Prostate gland (tissue), 2 donors: ENCODE data around the gene HSPA5. TPM values are rescaled to one million over a fixed set of nuclear protein-coding genes. Genes with fewer than 3 reads are reported as not detected.
"Not testable (repeated sequence)": the region's sequence is repeated elsewhere in the genome, so short reads cannot be mapped to it uniquely, and the experiment has no call there.

Source experiments
- DNase-seq: peaks from one replicate; pipeline ENCODE4 v3.0.0-alpha.2; 2019; ENCODE audit warnings: low spot score
- H3K27ac ChIP-seq, 2 donors: fragments of 200-600 bp; sonication (generic); 2 replicates each; pipeline ENCODE4 v1.5.1; 2017 to 2019
- H3K27me3 ChIP-seq: fragments of 200-600 bp; sonication (generic); replicated peaks from 2 replicates; pipeline ENCODE4 v1.5.1; 2019; ENCODE audit not compliant: insufficient read depth
- H3K36me3 ChIP-seq, 2 donors: fragments of 200-600 bp; sonication (generic); 1 replicate in 1 of 2; 2 replicates in 1 of 2; pipeline versions ENCODE4 v1.5.1 to v1.8.1; 2017 to 2019
- H3K4me1 ChIP-seq: fragments of 200-600 bp; sonication (generic); replicated peaks from 2 replicates; pipeline ENCODE4 v1.5.1; 2019
- H3K4me3 ChIP-seq, 2 donors: fragments of 200-600 bp; sonication (generic); 2 replicates each; pipeline ENCODE4 v1.5.1; 2017 to 2019
- H3K9me3 ChIP-seq: fragments of 200-600 bp; sonication (generic); 2 replicates; pipeline ENCODE4 v1.5.1; 2017
- POLR2A ChIP-seq: fragments of 450-650 bp; IDR thresholded peaks from one replicate; pipeline ENCODE4 v1.6.1; 2016; ENCODE audit warnings: antibody characterized with exemption, mild to moderate bottlenecking
- POLR2AphosphoS5 ChIP-seq: sonication (generic); formaldehyde crosslinking; IDR thresholded peaks from one replicate; pipeline ENCODE4 v1.6.1; 2017; ENCODE audit warnings: antibody characterized with exemption
- WGBS: methylation state at CpG from one replicate; pipeline ENCODE4 v1.1.5; 2018; 5-methylcytosine and 5-hydroxymethylcytosine counted together
- intact Hi-C: fragments of 100-400 bp; cut with DNase I; formaldehyde crosslinking; loops from one replicate; pipeline ENCODE4 v1.14.2; 2022
- total RNA-seq, 2 donors: library from RNA; depleted of rRNA; stranded (reverse); fragments of >200 nt; gene quantifications; one replicate each; pipeline ENCODE4 v1.1.0, GENCODE V29; 2016
- TF ChIP-seq, protein P1 (sequence below), 4 experiments: fragments of 200-600 bp in 2 of 4; fragments of 450-650 bp in 2 of 4; sonication (generic) in 2 of 4; IDR thresholded peaks; 1 replicate in 3 of 4; 2 replicates in 1 of 4; pipeline ENCODE4 v1.5.1; 2016 to 2019; ENCODE audit warnings: antibody characterized with exemption in 4 of 4, mild to moderate bottlenecking in 2 of 4, moderate library complexity in 2 of 4

HSPA5 gene
- total RNA-seq, 2 donors from 2014 or later: 215 to 303 TPM

DNA sequence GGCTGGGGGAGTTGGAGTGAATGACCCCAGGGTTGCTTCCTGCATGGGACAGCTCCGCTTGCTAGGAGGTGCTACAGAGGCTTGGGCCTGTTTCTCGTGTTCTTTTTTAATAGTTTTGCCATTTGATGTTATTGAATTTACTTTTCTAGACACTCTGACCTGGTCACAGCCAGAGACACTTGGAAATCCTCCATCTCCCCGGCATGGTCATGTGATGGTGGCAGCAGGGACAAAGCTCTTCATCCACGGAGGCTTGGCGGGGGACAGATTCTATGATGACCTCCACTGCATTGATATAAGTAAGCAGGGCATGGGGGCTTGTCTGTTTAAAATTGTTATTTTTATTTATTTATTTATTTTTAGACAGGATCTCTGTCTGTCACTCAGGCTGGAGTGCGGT is 13.4 kb downstream of the HSPA5 start:
- H3K9me3 ChIP-seq: no peaks in the 10 kb centered on the region
- 94% methylated on average over 6 of the region's 6 CpGs for WGBS
- no peaks in the 10 kb centered on the region for H3K27me3 ChIP-seq
- no peaks in the 10 kb centered on the region for H3K4me1 ChIP-seq
- no peak for DNase-seq
- no peaks in the 10 kb centered on the region for H3K36me3 ChIP-seq
- H3K4me3 ChIP-seq: no peak overlapping the region
- intact Hi-C loops: no loop called here
- H3K27ac ChIP-seq: no peak overlapping the region
- TF ChIP-seq POLR2A (no peak), POLR2AphosphoS5 (no peak)
- TF ChIP-seq, protein P1, sequence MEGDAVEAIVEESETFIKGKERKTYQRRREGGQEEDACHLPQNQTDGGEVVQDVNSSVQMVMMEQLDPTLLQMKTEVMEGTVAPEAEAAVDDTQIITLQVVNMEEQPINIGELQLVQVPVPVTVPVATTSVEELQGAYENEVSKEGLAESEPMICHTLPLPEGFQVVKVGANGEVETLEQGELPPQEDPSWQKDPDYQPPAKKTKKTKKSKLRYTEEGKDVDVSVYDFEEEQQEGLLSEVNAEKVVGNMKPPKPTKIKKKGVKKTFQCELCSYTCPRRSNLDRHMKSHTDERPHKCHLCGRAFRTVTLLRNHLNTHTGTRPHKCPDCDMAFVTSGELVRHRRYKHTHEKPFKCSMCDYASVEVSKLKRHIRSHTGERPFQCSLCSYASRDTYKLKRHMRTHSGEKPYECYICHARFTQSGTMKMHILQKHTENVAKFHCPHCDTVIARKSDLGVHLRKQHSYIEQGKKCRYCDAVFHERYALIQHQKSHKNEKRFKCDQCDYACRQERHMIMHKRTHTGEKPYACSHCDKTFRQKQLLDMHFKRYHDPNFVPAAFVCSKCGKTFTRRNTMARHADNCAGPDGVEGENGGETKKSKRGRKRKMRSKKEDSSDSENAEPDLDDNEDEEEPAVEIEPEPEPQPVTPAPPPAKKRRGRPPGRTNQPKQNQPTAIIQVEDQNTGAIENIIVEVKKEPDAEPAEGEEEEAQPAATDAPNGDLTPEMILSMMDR (IDR thresholded peaks at IDR 0.05): no peak

DNA sequence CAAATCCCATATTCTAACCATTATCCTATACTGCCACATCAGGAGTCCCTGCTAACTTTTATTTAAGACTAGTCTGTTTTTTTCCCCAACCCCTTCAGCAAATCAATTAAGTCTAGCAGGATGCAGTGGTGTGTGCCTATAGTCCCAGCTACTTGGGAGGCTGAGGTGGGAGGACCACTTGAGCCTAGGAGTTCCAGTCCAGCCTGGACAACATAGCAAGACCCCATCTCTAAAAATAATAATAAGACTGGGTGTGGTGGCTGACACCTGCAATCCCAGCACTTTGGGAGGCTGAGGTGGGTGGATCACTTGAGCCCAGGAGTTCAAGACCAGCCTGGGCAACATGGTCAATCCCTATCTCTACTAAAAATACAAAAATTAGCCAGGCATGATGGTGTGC is 16.3 kb downstream of the HSPA5 start:
- DNase-seq, H3K4me1 ChIP-seq, H3K4me3 ChIP-seq, H3K9me3 ChIP-seq, H3K27me3 ChIP-seq, H3K27ac ChIP-seq, H3K36me3 ChIP-seq, intact Hi-C loops: not testable (repeated sequence)

DNA sequence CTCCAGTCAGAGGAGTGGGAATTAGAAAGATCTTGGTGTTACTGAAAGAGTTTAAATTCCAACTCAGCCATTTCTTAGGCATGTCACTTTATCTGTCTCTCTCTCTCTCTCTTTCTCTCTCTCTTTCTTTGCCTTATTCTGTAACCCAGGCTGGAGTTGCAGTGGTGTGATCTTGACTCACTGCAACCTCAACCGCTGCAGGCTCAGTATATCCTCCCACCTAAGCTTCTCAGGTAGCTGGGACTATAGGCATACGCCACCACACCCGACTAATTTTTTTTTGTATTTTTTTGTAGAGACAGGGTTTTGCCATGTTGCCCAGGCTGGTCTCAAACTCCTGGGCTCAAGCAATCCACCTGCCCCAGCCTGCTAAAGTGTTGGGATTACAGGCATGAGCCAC is 22.5 kb downstream of the HSPA5 start:
- 94% methylated on average over 3 of the region's 3 CpGs for WGBS
- intact Hi-C loops: no loop called here
- TF ChIP-seq, protein P1 (IDR thresholded peaks at IDR 0.05): no peak
- TF ChIP-seq POLR2A (no peak), POLR2AphosphoS5 (no peak)

DNA sequence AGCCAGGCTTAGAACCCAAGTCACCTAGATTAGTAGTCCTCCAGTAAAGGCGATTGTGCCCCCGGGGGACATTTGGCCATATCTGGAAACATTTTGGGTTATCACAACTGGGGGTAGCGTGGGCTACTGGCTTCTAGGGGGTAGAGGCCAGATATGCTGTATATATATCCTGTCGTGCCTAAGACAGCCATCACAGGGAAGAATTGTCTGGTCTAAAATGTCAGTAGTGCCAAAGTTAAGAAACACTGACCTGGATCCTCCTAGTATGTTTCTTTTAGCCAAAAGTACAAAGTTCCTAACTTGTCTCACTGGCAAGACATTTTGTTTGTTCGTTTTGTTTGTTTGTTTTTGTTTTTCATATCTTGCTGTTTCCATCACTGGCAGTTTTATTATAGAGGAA is 27.0 kb downstream of the HSPA5 start:
- 82% methylated on average over 5 of the region's 5 CpGs for WGBS
- H3K27ac ChIP-seq: no peak overlapping the region
- no peaks in the 10 kb centered on the region for H3K27me3 ChIP-seq
- no peak overlapping the region for H3K4me3 ChIP-seq
- no peaks in the 10 kb centered on the region for H3K4me1 ChIP-seq
- DNase-seq: no peak
- no peaks in the 10 kb centered on the region for H3K9me3 ChIP-seq
- H3K36me3 ChIP-seq: no peaks in the 10 kb centered on the region
- no peak for TF ChIP-seq POLR2AphosphoS5
- TF ChIP-seq POLR2A: no peak
- TF ChIP-seq, protein P1 (IDR thresholded peaks at IDR 0.05): no peak
- intact Hi-C loops: no loop called here

More for the DNA sequence above, 22.5 kb downstream of the HSPA5 start:
- Histone ChIP-seq H3K4me1 (no peaks in the 10 kb centered on the region), H3K4me3 (no peak overlapping the region), H3K36me3 (no peaks in the 10 kb centered on the region), H3K27ac (no peak overlapping the region), H3K27me3 (no peaks in the 10 kb centered on the region), H3K9me3 (no peaks in the 10 kb centered on the region)
- no peak for DNase-seq

DNA sequence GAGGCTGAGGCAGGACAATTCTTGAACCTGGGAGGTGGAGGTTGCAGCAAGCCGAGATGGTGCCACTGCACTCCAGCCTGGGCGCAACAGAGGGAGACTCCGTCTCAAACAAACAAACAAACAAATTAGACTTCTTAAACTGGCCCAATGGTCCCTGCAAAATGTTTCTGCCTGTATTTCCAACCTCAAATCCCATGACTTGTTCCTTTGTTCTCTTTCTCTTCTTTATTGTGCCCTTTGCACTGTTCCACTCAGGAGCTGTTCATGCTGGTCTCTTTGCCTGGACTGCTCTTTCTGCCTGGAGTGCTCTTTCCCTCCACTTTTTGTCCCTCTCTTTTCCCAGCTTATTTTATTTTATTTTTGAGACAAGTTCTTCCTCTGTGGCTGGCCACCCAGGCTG is 36.7 kb downstream of the HSPA5 start:
- H3K36me3 ChIP-seq: no peaks in the 10 kb centered on the region
- 98% methylated on average over 3 of the region's 3 CpGs for WGBS
- no peak for TF ChIP-seq POLR2AphosphoS5
- TF ChIP-seq POLR2A: no peak
- TF ChIP-seq, protein P1 (IDR thresholded peaks at IDR 0.05): no peak

More for the DNA sequence above, 36.7 kb downstream of the HSPA5 start:
- no peak for DNase-seq
- intact Hi-C loops: no loop called here
- Histone ChIP-seq H3K4me3 (no peak overlapping the region), H3K27ac (no peak overlapping the region), H3K9me3 (no peaks in the 10 kb centered on the region), H3K27me3 (no peaks in the 10 kb centered on the region), H3K4me1 (no peaks in the 10 kb centered on the region)
